HFF-Myc (cell line): Measurements from ENCODE around the gene TAPBPL.
A peak's percentile ranks its signal among the peaks of the same experiment; 100 is the strongest.
"Not testable (repeated sequence)": the region's sequence is repeated elsewhere in the genome, so short reads cannot be mapped to it uniquely, and the experiment has no call there.

ENCODE experiments used
- DNase-seq: peaks from one replicate; pipeline ENCODE4 v3.0.0-alpha.2; 2011; ENCODE audit warnings: low read depth; ENCODE audit errors: extremely low read depth
- H3K4me3 ChIP-seq: replicated peaks from 2 replicates; pipeline ENCODE4 v1.5.1; 2011; ENCODE audit warnings: low read depth, mild to moderate bottlenecking, control low read depth, low read length
- CTCF ChIP-seq: IDR thresholded peaks from 2 replicates; pipeline ENCODE4 v1.5.1; 2012; ENCODE audit warnings: mild to moderate bottlenecking, low read depth, low read length, control low read depth; ENCODE audit errors: missing control alignments

Gene TAPBPL

GRCh38 chr12:6420364-6420763, 31.5 kb upstream of the TAPBPL start:
- H3K4me3 ChIP-seq, result no peak overlapping the region
- DNase-seq, result no peak
- no peak for TF ChIP-seq CTCF

- peak; percentile 85 for DNase-seq
- H3K4me3 ChIP-seq, result no peak overlapping the region
- TF ChIP-seq CTCF, result peak; percentile 80
These were observed 28.4 kb upstream of the TAPBPL start for GRCh38 chr12:6423267-6424007.

GRCh38 chr12:6424008-6424347, 27.9 kb upstream of the TAPBPL start:
- TF ChIP-seq CTCF, result no peak
- no peak for DNase-seq
- H3K4me3 ChIP-seq, result no peak overlapping the region

- no peak for DNase-seq
- no peak overlapping the region for H3K4me3 ChIP-seq
- TF ChIP-seq CTCF, result no peak
These were observed 27.0 kb upstream of the TAPBPL start for GRCh38 chr12:6424866-6425265.

- no peak for TF ChIP-seq CTCF
- no peak for DNase-seq
- no peak overlapping the region for H3K4me3 ChIP-seq
These were observed 26.0 kb upstream of the TAPBPL start for GRCh38 chr12:6425590-6426531.

GRCh38 chr12:6426882-6427671, 24.8 kb upstream of the TAPBPL start:
- TF ChIP-seq CTCF, result no peak
- no peak overlapping the region for H3K4me3 ChIP-seq
- no peak for DNase-seq

GRCh38 chr12:6427796-6428195, 24.0 kb upstream of the TAPBPL start:
- DNase-seq, H3K4me3 ChIP-seq: not testable (repeated sequence)
